ENCODE measurements around the gene HACD2. TPM values are rescaled to one million over a fixed set of nuclear protein-coding genes. Genes with fewer than 3 reads are reported as not detected.

HACD2 gene
- polyA plus RNA-seq, 3 donors, result 12.9 to 17.1 (median 15.1) TPM

DNA sequence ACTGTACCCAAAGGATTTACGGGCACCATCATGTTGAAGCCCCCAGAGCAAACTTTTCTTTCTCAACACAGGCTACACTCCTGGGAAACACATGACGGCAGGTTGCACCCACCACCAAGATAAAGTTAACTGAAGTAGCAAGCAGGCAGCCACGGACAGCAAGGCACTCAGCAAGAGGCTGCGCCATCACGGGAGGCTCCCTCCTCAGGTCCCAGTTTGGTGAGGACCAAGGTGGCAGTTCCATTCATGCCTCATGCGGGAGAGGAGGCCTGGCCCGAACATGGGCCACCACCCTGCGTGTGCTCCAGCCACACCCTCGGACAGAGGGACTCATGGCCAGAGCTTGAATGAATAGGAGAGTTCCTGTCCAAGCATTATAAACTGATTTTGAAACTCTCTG is 142.7 kb downstream of the HACD2 start:
- H3K4me1 Mint-ChIP-seq, result no peaks in the 10 kb centered on the region
- H3K9me3 Mint-ChIP-seq, result no peaks in the 10 kb centered on the region
- Histone ChIP-seq H3K79me2 (ENCODE audit: insufficient read depth, low read length) (no peaks in the 10 kb centered on the region), H3K9me3 (replicated peaks in 1 of 2; ENCODE audit: control insufficient read depth in 1 of 2, insufficient read depth in 1 of 2, low read length in 2 of 2) (peaks cover 0 to under 1% of the 10 kb centered on the region in 2 donors), H3K4me2 (replicated peaks; ENCODE audit: extremely low read depth, low read length, poor library complexity, severe bottlenecking) (no peak overlapping the region), H3K36me3 (replicated peaks in 1 of 2; ENCODE audit: control insufficient read depth in 1 of 2, insufficient read depth in 2 of 2, low read length in 2 of 2) (no peaks in the 10 kb centered on the region), H4K20me1 (ENCODE audit: insufficient read depth, low read length) (no peaks in the 10 kb centered on the region), H3K27ac (ENCODE audit: low read depth in 1 of 2, low read length in 2 of 2) (no peak overlapping the region), H3K4me1 (ENCODE audit: control insufficient read depth in 1 of 2, insufficient read depth in 2 of 2, low read length in 2 of 2) (no peaks in the 10 kb centered on the region), H3K9ac (ENCODE audit: insufficient read depth, low read length, poor library complexity, severe bottlenecking) (no peak overlapping the region), H2AFZ (ENCODE audit: insufficient read depth, low read depth, low read length, poor library complexity, severe bottlenecking) (no peak overlapping the region), H3K27me3 (ENCODE audit: control insufficient read depth in 2 of 2, insufficient read depth in 2 of 2, low read length in 2 of 2) (peaks cover 7 to 30% of the 10 kb centered on the region in 2 donors), H3K4me3 (replicated peaks in 1 of 3; ENCODE audit: low read depth in 2 of 3, low read length in 3 of 3) (no peak overlapping the region)
- no peaks in the 10 kb centered on the region for H3K36me3 Mint-ChIP-seq
- TF ChIP-seq, protein P1, sequence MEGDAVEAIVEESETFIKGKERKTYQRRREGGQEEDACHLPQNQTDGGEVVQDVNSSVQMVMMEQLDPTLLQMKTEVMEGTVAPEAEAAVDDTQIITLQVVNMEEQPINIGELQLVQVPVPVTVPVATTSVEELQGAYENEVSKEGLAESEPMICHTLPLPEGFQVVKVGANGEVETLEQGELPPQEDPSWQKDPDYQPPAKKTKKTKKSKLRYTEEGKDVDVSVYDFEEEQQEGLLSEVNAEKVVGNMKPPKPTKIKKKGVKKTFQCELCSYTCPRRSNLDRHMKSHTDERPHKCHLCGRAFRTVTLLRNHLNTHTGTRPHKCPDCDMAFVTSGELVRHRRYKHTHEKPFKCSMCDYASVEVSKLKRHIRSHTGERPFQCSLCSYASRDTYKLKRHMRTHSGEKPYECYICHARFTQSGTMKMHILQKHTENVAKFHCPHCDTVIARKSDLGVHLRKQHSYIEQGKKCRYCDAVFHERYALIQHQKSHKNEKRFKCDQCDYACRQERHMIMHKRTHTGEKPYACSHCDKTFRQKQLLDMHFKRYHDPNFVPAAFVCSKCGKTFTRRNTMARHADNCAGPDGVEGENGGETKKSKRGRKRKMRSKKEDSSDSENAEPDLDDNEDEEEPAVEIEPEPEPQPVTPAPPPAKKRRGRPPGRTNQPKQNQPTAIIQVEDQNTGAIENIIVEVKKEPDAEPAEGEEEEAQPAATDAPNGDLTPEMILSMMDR (IDR thresholded peaks at IDR 0.05), result no peak
- no peak overlapping the region for H3K4me3 Mint-ChIP-seq
- no peak overlapping the region for H3K27ac Mint-ChIP-seq
- DNase-seq, result no peak
- peaks cover 33 to 42% (median 34%) of the 10 kb centered on the region in 3 donors for H3K27me3 Mint-ChIP-seq (ENCODE audit: low read depth in 3 of 3)
- WGBS (ENCODE audit: insufficient coverage), result 96% methylated on average over 4 of the region's 9 CpGs
- intact Hi-C loops (cut with micrococcal nuclease), result no loop called here

Other genes with a start within 250 kb of the HACD2 start
- gene ADCY5, start 136.0 kb downstream of the HACD2 start, polyA plus RNA-seq, result not detected

Data from CD14-positive monocyte (primary cell).